Keratinocyte (primary cell): ENCODE measurements around the gene HMCN2. TPM values are rescaled to one million over a fixed set of nuclear protein-coding genes. Genes with fewer than 3 reads are reported as not detected.
A peak's percentile ranks its signal among the peaks of the same experiment; 100 is the strongest.

ENCODE experiments used
- DNase-seq: peaks from one replicate; pipeline ENCODE4 v3.0.0-alpha.2; 2011; ENCODE audit warnings: low read depth, missing footprints, low spot score
- FAIRE-seq: peaks from 2 replicates; lab custom pipeline; 2011; peaks lifted over from hg19 to GRCh38; lab: Jason Lieb, UNC
- H2AFZ ChIP-seq: 2 replicates; pipeline ENCODE4 v1.6.0; 2012; ENCODE audit warnings: low read length, control low read depth, inconsistent platforms; ENCODE audit not compliant: control insufficient read depth
- H3K27ac ChIP-seq: 2 replicates; pipeline ENCODE4 v1.5.1; 2011; ENCODE audit warnings: low read length; ENCODE audit not compliant: control insufficient read depth, insufficient read depth
- H3K27me3 ChIP-seq: 3 replicates; pipeline ENCODE4 v1.6.0; 2011; ENCODE audit warnings: low read length; ENCODE audit not compliant: control insufficient read depth, insufficient read depth; ENCODE audit errors: extremely low read depth
- H3K36me3 ChIP-seq, 2 experiments: 2 replicates in 1 of 2; 3 replicates in 1 of 2; pipeline ENCODE4 v1.5.1; 2011; ENCODE audit warnings: low read length in 2 of 2, mild to moderate bottlenecking in 1 of 2; ENCODE audit not compliant: control insufficient read depth in 2 of 2, insufficient read depth in 2 of 2; ENCODE audit errors: extremely low read depth in 1 of 2
- H3K4me1 ChIP-seq: 3 replicates; pipeline ENCODE4 v1.5.1; 2011; ENCODE audit warnings: low read length; ENCODE audit not compliant: control insufficient read depth, insufficient read depth; ENCODE audit errors: extremely low read depth
- H3K4me2 ChIP-seq: 3 replicates; pipeline ENCODE4 v1.6.0; 2011; ENCODE audit warnings: low read depth, low read length; ENCODE audit not compliant: control insufficient read depth, insufficient read depth; ENCODE audit errors: extremely low read depth
- H3K4me3 ChIP-seq, 3 experiments: fragments of 200-600 bp in 1 of 3; sonication (generic) in 1 of 3; 2 replicates in 2 of 3; 3 replicates in 1 of 3; pipeline ENCODE4 v1.5.1; 2011 to 2016; ENCODE audit warnings: low read length in 3 of 3, mild to moderate bottlenecking in 3 of 3, control low read depth in 2 of 3, inconsistent platforms in 1 of 3, low read depth in 1 of 3, mixed read lengths in 1 of 3, mixed run types in 1 of 3, moderate library complexity in 1 of 3; ENCODE audit not compliant: control insufficient read depth in 2 of 3, insufficient read depth in 2 of 3; ENCODE audit errors: extremely low read depth in 1 of 3
- H3K79me2 ChIP-seq: 2 replicates; pipeline ENCODE4 v1.6.0; 2012; ENCODE audit warnings: low read length; ENCODE audit not compliant: control insufficient read depth, insufficient read depth
- H3K9ac ChIP-seq: 3 replicates; pipeline ENCODE4 v1.6.0; 2011; ENCODE audit warnings: low read length; ENCODE audit not compliant: control insufficient read depth, insufficient read depth; ENCODE audit errors: extremely low read depth
- H3K9me1 ChIP-seq: 3 replicates; pipeline ENCODE4 v1.6.0; 2011; ENCODE audit warnings: low read length; ENCODE audit not compliant: control insufficient read depth, insufficient read depth; ENCODE audit errors: extremely low read depth
- H3K9me3 ChIP-seq: 2 replicates; pipeline ENCODE4 v1.5.1; 2012; ENCODE audit warnings: low read depth, low read length; ENCODE audit not compliant: control insufficient read depth
- H4K20me1 ChIP-seq: 3 replicates; pipeline ENCODE4 v1.6.0; 2011; ENCODE audit warnings: low read length; ENCODE audit not compliant: control insufficient read depth, insufficient read depth; ENCODE audit errors: extremely low read depth
- EZH2 ChIP-seq: IDR thresholded peaks from one replicate; pipeline ENCODE4 v1.6.1; 2012; ENCODE audit warnings: inconsistent platforms, mild to moderate bottlenecking, low read length, moderate library complexity
- dilution Hi-C: fragments of 300-500 bp; cut with MboI; formaldehyde crosslinking; loops from one replicate; pipeline ENCODE4 v1.7.0; 2020; ENCODE audit warnings: low sequenced_read_pairs; ENCODE audit not compliant: extremely low pct_ligation_motif_present
- polyA plus RNA-seq, 5 experiments: library from polyadenylated mRNA; depleted of rRNA in 3 of 5; stranded (reverse) in 3 of 5; stranded (forward) in 1 of 5; unstranded in 1 of 5; fragments of >200 nt; gene quantifications; 1 replicate in 1 of 5; 2 replicates in 3 of 5; 3 replicates in 1 of 5; pipeline versions ENCODE4 v1.2.1 to v1.2.3, GENCODE V29; 2011 to 2012; ENCODE audit warnings: missing spikeins in 2 of 5, low read depth in 1 of 5, low replicate concordance in 1 of 5
- TF ChIP-seq, protein P1 (sequence below), 3 experiments: IDR thresholded peaks in 1 of 3; conservative IDR thresholded peaks in 1 of 3; optimal IDR thresholded peaks in 1 of 3; 2 replicates in 2 of 3; 3 replicates in 1 of 3; pipeline versions ENCODE3 to v1.5.1; 2011; ENCODE audit warnings: low read length in 3 of 3, mild to moderate bottlenecking in 3 of 3, moderate library complexity in 2 of 3, control low read depth in 1 of 3, inconsistent platforms in 1 of 3; ENCODE audit not compliant: insufficient read depth in 2 of 3; ENCODE audit errors: extremely low read depth in 1 of 3

Gene HMCN2
- polyA plus RNA-seq, 1 donor (not counting 4 experiments of a cell fraction or from before 2014, with no cell fraction given) = not detected

DNA sequence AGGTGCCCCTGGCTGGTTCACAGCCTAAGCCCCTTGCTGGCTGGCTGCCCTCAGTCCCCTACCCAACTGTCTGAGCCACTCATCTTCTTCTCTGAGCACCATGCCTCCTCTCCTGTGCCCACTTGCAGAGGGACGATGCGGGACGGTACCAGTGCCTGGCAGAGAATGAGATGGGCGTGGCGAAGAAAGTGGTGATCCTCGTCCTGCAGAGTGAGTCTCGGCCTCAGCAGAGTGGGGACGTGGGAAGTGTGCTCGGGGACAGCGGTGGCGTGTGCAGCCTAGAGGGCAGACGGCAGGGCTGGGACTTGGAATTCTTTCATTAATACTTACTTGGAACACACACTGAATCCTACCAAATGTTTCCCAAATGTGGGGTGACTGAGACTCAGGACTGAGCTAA, 144.9 kb downstream of the HMCN2 start:
- H2AFZ ChIP-seq = no peak overlapping the region
- no peaks in the 10 kb centered on the region for H3K27me3 ChIP-seq
- peak overlapping the region; percentile 3 for H3K4me2 ChIP-seq
- no peaks in the 10 kb centered on the region for H3K79me2 ChIP-seq
- peaks cover 8% of the 10 kb centered on the region for H3K4me1 ChIP-seq
- no peak overlapping the region for H3K9ac ChIP-seq
- dilution Hi-C loops = no loop called here
- TF ChIP-seq, protein P1, sequence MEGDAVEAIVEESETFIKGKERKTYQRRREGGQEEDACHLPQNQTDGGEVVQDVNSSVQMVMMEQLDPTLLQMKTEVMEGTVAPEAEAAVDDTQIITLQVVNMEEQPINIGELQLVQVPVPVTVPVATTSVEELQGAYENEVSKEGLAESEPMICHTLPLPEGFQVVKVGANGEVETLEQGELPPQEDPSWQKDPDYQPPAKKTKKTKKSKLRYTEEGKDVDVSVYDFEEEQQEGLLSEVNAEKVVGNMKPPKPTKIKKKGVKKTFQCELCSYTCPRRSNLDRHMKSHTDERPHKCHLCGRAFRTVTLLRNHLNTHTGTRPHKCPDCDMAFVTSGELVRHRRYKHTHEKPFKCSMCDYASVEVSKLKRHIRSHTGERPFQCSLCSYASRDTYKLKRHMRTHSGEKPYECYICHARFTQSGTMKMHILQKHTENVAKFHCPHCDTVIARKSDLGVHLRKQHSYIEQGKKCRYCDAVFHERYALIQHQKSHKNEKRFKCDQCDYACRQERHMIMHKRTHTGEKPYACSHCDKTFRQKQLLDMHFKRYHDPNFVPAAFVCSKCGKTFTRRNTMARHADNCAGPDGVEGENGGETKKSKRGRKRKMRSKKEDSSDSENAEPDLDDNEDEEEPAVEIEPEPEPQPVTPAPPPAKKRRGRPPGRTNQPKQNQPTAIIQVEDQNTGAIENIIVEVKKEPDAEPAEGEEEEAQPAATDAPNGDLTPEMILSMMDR (optimal IDR thresholded peaks at IDR 0.05 in 1 of 3, IDR thresholded peaks at IDR 0.05 in 1 of 3, conservative IDR thresholded peaks at IDR 0.05 in 1 of 3; ENCODE audit: extremely low read depth in 1 of 3, insufficient read depth in 2 of 3, low read length in 3 of 3) = no peak
- TF ChIP-seq EZH2 = no peak
- H3K36me3 ChIP-seq = no peaks in the 10 kb centered on the region
- H3K9me1 ChIP-seq = no peaks in the 10 kb centered on the region
- DNase-seq = no peak
- no peak for FAIRE-seq
- H3K4me3 ChIP-seq = no peak overlapping the region
- no peak overlapping the region for H3K27ac ChIP-seq
- no peaks in the 10 kb centered on the region for H4K20me1 ChIP-seq
- no peaks in the 10 kb centered on the region for H3K9me3 ChIP-seq

GRCh38 chr9:130411566-130411915, 146.0 kb downstream of the HMCN2 start:
- H3K36me3 ChIP-seq = no peaks in the 10 kb centered on the region
- H4K20me1 ChIP-seq = no peaks in the 10 kb centered on the region
- H3K4me3 ChIP-seq = no peak overlapping the region
- no peaks in the 10 kb centered on the region for H3K79me2 ChIP-seq
- H2AFZ ChIP-seq = no peak overlapping the region
- no peak for FAIRE-seq
- peaks cover 8% of the 10 kb centered on the region for H3K4me1 ChIP-seq
- no peak overlapping the region for H3K27ac ChIP-seq
- no peak overlapping the region for H3K9ac ChIP-seq
- no peaks in the 10 kb centered on the region for H3K9me3 ChIP-seq
- dilution Hi-C loops = no loop called here
- H3K4me2 ChIP-seq = no peak overlapping the region
- TF ChIP-seq, protein P1 (optimal IDR thresholded peaks at IDR 0.05 in 1 of 3, IDR thresholded peaks at IDR 0.05 in 1 of 3, conservative IDR thresholded peaks at IDR 0.05 in 1 of 3; ENCODE audit: extremely low read depth in 1 of 3, insufficient read depth in 2 of 3, low read length in 3 of 3) = no peak
- TF ChIP-seq EZH2 = no peak
- H3K27me3 ChIP-seq = no peaks in the 10 kb centered on the region
- no peaks in the 10 kb centered on the region for H3K9me1 ChIP-seq
- DNase-seq = no peak
